Measurements from ENCODE around the gene ARMH4. TPM values are rescaled to one million over a fixed set of nuclear protein-coding genes. Genes with fewer than 3 reads are reported as not detected.
A peak's percentile ranks its signal among the peaks of the same experiment; 100 is the strongest.

Gene ARMH4, protein sequence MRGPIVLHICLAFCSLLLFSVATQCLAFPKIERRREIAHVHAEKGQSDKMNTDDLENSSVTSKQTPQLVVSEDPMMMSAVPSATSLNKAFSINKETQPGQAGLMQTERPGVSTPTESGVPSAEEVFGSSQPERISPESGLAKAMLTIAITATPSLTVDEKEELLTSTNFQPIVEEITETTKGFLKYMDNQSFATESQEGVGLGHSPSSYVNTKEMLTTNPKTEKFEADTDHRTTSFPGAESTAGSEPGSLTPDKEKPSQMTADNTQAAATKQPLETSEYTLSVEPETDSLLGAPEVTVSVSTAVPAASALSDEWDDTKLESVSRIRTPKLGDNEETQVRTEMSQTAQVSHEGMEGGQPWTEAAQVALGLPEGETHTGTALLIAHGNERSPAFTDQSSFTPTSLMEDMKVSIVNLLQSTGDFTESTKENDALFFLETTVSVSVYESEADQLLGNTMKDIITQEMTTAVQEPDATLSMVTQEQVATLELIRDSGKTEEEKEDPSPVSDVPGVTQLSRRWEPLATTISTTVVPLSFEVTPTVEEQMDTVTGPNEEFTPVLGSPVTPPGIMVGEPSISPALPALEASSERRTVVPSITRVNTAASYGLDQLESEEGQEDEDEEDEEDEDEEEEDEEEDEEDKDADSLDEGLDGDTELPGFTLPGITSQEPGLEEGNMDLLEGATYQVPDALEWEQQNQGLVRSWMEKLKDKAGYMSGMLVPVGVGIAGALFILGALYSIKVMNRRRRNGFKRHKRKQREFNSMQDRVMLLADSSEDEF
- total RNA-seq (2021; fragmentation: NEBNext Ultra II Directional; extraction: Animal tissue kit (Norgen Biotek cat#: 25700)), result 1 to 10 TPM; 2.6 to 6.5 (median 3.7) TPM
- long read RNA-seq, full-length matches to known transcripts, result 2 of 12 reads
- long read RNA-seq, partial matches to known transcripts, result 7 of 12 reads
- long read RNA-seq, other reads (novel, unspliced or antisense), result 3 of 12 reads

DNA sequence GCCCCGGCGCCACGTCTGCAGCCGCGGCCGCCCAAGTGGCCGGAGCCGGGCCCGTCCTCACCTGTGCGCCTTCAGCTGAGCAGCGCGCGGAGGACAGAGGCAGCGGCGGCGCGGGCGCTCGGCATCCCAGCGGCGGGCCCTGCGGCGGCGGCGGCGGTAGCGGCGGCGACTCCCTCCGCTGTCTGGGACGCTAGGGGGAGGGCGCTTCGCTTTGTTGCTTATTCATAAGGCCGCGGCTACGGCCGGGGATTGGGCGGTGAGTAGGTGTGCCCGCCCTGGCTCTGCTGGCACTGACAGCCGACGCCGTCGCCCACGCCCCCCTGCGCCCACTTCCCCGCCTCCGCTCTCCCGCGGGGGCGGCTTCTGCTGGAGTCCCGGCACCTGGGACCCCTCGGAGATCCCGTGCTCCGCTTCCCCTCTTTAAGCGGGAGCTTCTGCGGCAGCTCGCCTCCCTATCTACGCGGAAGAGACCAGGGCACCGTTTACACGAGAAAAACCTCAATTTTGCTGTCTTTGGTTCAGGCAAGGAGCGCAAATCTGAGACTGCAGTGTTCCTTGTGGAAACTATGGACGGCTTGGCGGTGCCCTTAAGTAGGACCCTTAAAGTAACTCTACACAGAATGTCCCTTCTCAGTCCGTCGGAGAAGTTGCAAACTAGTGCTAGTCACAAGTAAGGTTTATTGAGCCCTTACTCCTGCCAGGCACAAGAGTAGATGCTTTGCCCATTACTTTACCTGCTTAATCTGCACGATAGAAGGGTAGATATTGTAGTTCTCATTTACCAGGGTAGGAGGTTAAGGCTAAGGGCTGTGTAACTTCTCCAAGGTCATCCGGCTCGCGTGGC, at the start of gene ARMH4:
Gene ARMH4, minus strand, starts transcription at position 200 of the 844 bp plus-strand sequence. CDS start 12,855 bp downstream, outside the sequence.
- peaks cover 11% of the 10 kb centered on the region for H3K27me3 Mint-ChIP-seq (ENCODE audit: insufficient read depth)
- TF ChIP-seq, protein P1, sequence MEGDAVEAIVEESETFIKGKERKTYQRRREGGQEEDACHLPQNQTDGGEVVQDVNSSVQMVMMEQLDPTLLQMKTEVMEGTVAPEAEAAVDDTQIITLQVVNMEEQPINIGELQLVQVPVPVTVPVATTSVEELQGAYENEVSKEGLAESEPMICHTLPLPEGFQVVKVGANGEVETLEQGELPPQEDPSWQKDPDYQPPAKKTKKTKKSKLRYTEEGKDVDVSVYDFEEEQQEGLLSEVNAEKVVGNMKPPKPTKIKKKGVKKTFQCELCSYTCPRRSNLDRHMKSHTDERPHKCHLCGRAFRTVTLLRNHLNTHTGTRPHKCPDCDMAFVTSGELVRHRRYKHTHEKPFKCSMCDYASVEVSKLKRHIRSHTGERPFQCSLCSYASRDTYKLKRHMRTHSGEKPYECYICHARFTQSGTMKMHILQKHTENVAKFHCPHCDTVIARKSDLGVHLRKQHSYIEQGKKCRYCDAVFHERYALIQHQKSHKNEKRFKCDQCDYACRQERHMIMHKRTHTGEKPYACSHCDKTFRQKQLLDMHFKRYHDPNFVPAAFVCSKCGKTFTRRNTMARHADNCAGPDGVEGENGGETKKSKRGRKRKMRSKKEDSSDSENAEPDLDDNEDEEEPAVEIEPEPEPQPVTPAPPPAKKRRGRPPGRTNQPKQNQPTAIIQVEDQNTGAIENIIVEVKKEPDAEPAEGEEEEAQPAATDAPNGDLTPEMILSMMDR (IDR thresholded peaks at IDR 0.05), result peak; percentile 48
- no peak within 1 kb of the TSS for H3K27ac Mint-ChIP-seq
- no peaks in the 10 kb centered on the region for H3K36me3 Mint-ChIP-seq (ENCODE audit: low read depth)
- peak; percentile 57 for DNase-seq
- peak within 1 kb of the TSS; percentile 87 for H3K4me3 Mint-ChIP-seq
- H3K4me1 Mint-ChIP-seq (ENCODE audit: low read depth), result peaks cover 14% of the 10 kb centered on the region
- no peaks in the 10 kb centered on the region for H3K9me3 Mint-ChIP-seq

DNA sequence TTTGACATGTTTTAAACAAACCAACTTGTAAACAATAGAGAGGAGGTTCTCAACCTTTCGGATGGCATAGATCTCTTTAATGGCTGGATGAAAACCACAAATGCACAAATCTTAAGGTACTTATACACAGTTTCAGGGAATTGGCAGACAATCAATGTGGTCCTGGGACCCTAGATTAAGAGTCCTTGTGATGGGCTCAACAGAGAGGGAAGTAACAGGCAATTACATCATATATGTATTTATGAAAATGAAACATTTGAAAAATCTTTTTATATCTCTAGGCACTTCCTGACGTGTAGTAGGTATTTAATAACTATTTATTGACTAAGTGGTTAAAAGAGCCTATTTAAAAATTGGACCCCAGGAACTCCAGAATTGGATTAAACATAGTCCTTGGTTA, 48.8 kb upstream of the ARMH4 start:
- DNase-seq, result no peak
- H3K4me3 Mint-ChIP-seq, result peak overlapping the region; percentile 99
- TF ChIP-seq, protein P1 (IDR thresholded peaks at IDR 0.05), result no peak
- peaks cover 19% of the 10 kb centered on the region for H3K4me1 Mint-ChIP-seq (ENCODE audit: low read depth)
- peaks cover 3% of the 10 kb centered on the region for H3K27me3 Mint-ChIP-seq (ENCODE audit: insufficient read depth)
- no peaks in the 10 kb centered on the region for H3K9me3 Mint-ChIP-seq
- peak overlapping the region; percentile 93 for H3K27ac Mint-ChIP-seq
- no peaks in the 10 kb centered on the region for H3K36me3 Mint-ChIP-seq (ENCODE audit: low read depth)

DNA sequence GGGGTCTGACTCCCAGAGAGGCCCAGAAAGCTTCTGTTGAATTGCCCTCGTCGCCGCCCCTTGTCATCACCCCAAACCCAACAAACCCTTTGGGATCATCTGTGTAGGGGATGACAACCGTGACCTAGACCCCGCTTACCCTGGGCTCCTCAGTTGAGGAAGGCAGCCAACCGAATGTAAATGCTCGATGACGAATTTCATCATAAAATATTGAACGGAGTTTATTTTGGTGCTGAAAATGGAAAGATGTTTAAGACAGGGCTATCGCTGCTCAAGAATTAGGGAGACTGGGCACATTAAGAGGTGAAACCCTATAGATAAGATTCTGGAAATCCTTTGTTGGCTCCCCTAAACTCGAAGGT, 48.4 kb upstream of the ARMH4 start:
- Mint-ChIP-seq H3K36me3 (ENCODE audit: low read depth) (no peaks in the 10 kb centered on the region), H3K27me3 (ENCODE audit: insufficient read depth) (peaks cover 6% of the 10 kb centered on the region), H3K4me1 (ENCODE audit: low read depth) (peaks cover 19% of the 10 kb centered on the region), H3K4me3 (peak overlapping the region; percentile 99), H3K27ac (peak overlapping the region; percentile 93), H3K9me3 (no peaks in the 10 kb centered on the region)
- TF ChIP-seq, protein P1 (IDR thresholded peaks at IDR 0.05), result no peak
- no peak for DNase-seq

DNA sequence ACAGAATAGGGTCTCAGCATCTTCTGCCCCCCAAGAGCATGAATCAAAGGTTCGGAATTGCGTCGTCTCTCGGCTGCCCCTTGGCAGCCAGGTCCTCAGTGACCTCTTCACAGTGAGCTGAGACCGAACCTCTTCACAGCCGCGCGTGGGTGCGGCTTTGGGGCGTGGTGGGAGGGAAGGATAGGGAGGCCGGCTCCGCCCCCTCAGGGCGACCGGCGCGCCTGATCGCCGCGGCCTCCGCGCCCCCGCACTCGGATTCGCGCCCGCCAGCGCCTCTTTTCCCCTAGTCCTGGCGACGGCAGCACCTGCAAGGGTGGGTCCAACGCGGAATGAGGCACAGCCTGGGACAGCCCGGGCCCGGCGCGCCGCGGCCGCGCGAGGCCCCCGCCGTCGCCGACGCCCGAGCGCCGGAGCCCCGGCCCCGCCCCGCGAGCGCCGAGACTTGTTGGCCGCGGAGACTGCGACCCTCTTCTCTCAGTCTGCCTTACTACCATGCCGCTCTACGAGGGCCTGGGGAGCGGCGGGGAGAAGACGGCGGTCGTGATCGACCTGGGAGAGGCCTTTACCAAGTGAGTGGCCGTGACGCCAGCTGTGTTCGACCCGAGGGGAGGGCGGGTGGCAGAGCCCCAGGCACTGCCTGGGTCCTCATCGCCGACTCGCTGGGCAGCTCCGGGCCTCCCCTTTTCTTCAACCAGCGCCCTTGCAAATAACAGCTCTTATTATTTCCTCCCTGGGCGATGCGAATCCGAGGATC, 47.9 kb upstream of the ARMH4 start, which contains the start of gene ACTR10:
Gene ACTR10, plus strand, starts transcription at position 424 of the 754 bp plus-strand sequence. Its CDS starts 69 bp downstream, at position 493.
- Mint-ChIP-seq H3K27me3 (ENCODE audit: insufficient read depth) (peaks cover 7% of the 10 kb centered on the region), H3K4me1 (ENCODE audit: low read depth) (peaks cover 19% of the 10 kb centered on the region), H3K36me3 (ENCODE audit: low read depth) (no peaks in the 10 kb centered on the region), H3K4me3 (peak within 1 kb of the TSS; percentile 99), H3K9me3 (no peaks in the 10 kb centered on the region), H3K27ac (peak within 1 kb of the TSS; percentile 93)
- peak; percentile 61 for DNase-seq
- TF ChIP-seq, protein P1 (IDR thresholded peaks at IDR 0.05), result no peak

Measured in HFFc6 (cell line).